Measurements from ENCODE around the gene FER1L5.

The FER1L5 gene

GRCh38 chr2:96751800-96752199 lies 109.2 kb downstream of the FER1L5 start:
- no peak for DNase-seq (ENCODE audit: low spot score)

GRCh38 chr2:96753661-96754282 lies 111.2 kb downstream of the FER1L5 start:
- DNase-seq (ENCODE audit: low spot score): no peak

DNA sequence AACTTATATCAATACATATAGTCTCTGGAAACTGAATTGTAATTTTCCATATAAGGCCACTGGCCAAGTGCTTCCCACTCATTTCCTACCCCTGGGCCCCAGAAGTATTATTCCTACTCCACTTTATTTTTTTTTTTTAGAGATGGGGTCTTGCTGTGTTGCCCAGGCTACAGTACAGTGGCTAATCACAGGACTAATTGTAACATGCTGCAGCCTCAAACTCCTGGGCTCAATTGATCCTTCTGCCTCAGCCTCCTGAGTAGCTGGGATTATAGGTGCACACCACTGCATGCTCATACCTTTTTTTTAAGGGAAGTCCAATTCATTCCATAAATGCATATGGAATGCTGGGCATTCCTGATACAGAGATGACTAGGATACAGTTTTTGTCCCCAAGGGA lies 111.8 kb downstream of the FER1L5 start:
- DNase-seq (ENCODE audit: low spot score): no peak

All from CD4-positive, alpha-beta T cell treated with Interleukin-15 for 4 hours (primary cell).